C4-2B (cell line): ENCODE measurements around the gene TMEM107.

Experiments
- CTCF ChIP-seq: fragments of 450-650 bp; conservative IDR thresholded peaks from 2 replicates; pipeline ENCODE4 v1.5.1; 2017; ENCODE audit warnings: mild to moderate bottlenecking
- ZFX ChIP-seq: fragments of 450-650 bp; IDR thresholded peaks from 2 replicates; pipeline ENCODE4 v1.6.1; 2017

DNA sequence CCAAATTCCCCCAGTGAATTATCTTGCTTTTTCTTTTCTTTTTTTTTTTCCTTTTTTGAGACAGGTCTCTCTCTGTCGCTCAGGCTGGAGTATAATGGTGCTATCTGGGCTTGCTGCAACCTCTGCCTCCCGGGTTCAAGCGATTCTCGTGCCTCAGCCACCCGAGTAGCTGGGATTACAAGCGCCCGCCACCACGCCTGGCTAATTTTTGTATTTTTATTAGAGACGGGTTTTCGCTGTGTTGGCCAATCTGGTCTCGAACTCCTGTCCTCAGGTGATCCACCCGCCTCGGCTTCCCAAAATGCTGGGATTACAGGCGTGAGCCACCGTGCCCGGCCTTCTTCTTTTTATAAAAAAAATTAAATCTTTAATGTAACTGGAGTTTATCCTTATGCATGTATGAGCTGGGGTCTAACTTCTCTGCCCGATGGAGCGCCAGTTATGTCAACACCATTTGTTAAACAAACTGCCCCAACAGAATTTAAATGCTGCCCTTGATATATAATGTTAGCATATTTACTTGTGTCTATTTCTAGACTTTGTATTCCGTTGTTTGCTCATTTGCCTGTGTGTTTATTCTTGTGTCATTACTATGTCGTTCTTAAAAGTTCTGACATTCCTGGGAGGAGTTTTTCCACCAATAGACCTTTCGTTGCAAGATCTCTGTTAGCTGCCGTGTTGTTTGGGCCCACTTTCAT, 34.7 kb upstream of the TMEM107 start:
- TF ChIP-seq CTCF: no peak
- TF ChIP-seq ZFX: no peak
